ENCODE results near the gene SERHL2. TPM values are rescaled to one million over a fixed set of nuclear protein-coding genes. Genes with fewer than 3 reads are reported as not detected.
"Not testable (repeated sequence)": the region's sequence is repeated elsewhere in the genome, so short reads cannot be mapped to it uniquely, and the experiment has no call there.

SERHL2 gene
- total RNA-seq, 4 donors from 2014 or later, result 3.3 to 14.2 (median 10.8) TPM

DNA sequence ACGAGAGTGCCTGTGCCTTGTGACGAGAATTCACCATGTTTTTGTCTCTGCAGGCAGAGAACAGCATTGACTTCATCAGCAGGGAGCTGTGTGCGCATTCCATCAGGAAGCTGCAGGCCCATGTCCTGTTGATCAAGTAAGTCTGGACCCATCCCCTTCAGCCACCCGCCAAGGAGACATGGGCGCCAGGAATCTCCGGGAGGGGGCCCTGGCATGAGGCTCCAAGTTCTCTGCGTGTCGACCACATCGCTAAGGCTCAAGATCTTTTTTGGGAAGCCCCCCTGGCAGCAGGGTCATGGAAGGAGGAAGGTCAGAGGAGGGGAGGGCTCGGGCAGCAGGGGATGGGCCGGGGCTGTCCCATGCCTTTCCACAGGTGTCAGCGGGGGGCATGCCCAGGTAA is 17.3 kb downstream of the SERHL2 start:
- WGBS, 2 donors, result 79 to 93% methylated on average over 3 to 11 of the region's 12 CpGs
- H3K36me3 ChIP-seq, result peaks cover 0 to 79% (median 0%) of the 10 kb centered on the region in 3 donors
- not testable (repeated sequence) for H3K27ac ChIP-seq; H3K4me1 ChIP-seq; DNase-seq (ENCODE audit: low spot score in 2 of 2); H3K4me3 ChIP-seq; H3K27me3 ChIP-seq; H3K9me3 ChIP-seq

GRCh38 chr22:42574046-42574445 is 20.3 kb downstream of the SERHL2 start:
- not testable (repeated sequence) for H3K27ac ChIP-seq; H3K27me3 ChIP-seq; H3K9me3 ChIP-seq; DNase-seq (ENCODE audit: low spot score in 2 of 2); H3K4me1 ChIP-seq; H3K4me3 ChIP-seq
- WGBS, 2 donors, result 88 to 100% methylated on average over 1 of the region's 1 CpG
- H3K36me3 ChIP-seq, result peaks cover 0 to 90% (median 0%) of the 10 kb centered on the region in 3 donors

DNA sequence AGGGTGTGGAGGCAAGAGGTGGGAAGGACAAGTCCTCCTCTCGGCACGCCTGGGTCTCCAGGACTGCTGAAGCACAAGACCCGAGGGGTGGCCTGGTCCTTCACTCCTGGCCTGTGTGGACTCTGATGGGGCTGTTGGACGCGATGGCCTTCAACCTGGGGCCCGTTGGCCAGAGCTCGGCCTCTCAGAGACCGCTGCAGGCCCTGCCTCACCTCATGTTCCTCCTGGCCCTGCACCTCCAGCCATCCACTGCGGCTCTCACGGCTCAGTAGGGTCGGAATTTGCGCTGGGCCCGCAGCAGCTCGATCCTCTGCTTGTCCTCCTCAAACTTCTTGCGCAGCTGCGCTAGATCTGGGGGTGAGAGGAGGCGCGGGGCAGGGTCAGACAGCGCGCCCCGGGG is 20.7 kb downstream of the SERHL2 start:
- WGBS, 2 donors, result 85 to 90% methylated on average over 15 to 16 of the region's 21 CpGs
- H3K9me3 ChIP-seq; DNase-seq (ENCODE audit: low spot score in 2 of 2); H3K4me1 ChIP-seq; H3K27ac ChIP-seq; H3K27me3 ChIP-seq; H3K4me3 ChIP-seq: not testable (repeated sequence)
- peaks cover 0 to 87% (median 0%) of the 10 kb centered on the region in 3 donors for H3K36me3 ChIP-seq

- H3K9me3 ChIP-seq; DNase-seq (ENCODE audit: low spot score in 2 of 2); H3K27me3 ChIP-seq; H3K27ac ChIP-seq; H3K4me3 ChIP-seq; H3K4me1 ChIP-seq: not testable (repeated sequence)
- H3K36me3 ChIP-seq, result peaks cover 0 to 77% (median 0%) of the 10 kb centered on the region in 3 donors
- WGBS, 2 donors, result 80 to 88% methylated on average over 17 of the region's 30 CpGs
Measured at GRCh38 chr22:42575996-42576574, 22.3 kb downstream of the SERHL2 start.

- DNase-seq (ENCODE audit: low spot score in 2 of 2); H3K9me3 ChIP-seq; H3K4me3 ChIP-seq; H3K4me1 ChIP-seq; H3K27me3 ChIP-seq; H3K27ac ChIP-seq: not testable (repeated sequence)
- H3K36me3 ChIP-seq, result peaks cover 0 to 67% (median 0%) of the 10 kb centered on the region in 3 donors
- WGBS, 2 donors, result 82 to 85% methylated on average over 7 to 8 of the region's 9 CpGs
Measured at GRCh38 chr22:42577141-42577540, 23.4 kb downstream of the SERHL2 start.

DNA sequence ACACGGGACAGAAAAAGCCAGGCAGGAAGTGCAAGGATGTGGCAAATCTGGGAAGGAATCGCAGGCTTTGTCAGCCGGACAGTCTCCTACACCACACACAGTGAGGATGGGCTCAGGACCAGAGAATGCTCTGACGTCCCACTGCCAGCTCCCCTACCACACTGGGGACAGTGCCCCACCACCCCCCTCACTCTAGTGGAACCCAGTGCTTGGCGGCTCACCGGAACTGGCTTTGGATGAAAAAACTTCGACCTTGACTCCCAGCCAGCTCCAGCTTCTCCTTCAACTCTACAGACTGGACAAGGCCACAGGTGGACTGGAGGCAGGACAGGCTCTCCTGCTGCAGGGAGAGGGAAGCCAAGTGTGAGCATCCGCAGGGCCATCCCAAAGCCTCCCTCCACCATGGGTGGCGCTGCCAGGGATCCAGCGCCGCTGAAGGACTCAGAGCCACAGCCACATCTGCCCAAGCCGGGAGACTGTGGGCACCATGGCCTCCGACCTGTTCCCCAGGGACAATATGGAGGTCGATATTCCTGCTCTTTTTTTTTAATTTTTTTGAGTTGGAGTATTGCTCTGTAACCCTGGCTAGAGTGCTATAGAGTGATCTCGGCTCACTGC is 24.0 kb downstream of the SERHL2 start:
- peaks cover 0 to 62% (median 0%) of the 10 kb centered on the region in 3 donors for H3K36me3 ChIP-seq
- H3K4me1 ChIP-seq, result peaks cover 0 to 9% (median 3%) of the 10 kb centered on the region in 4 donors
- no peaks in the 10 kb centered on the region for H3K27me3 ChIP-seq
- no peak overlapping the region for H3K4me3 ChIP-seq
- DNase-seq (ENCODE audit: low spot score in 2 of 2), result no peak
- no peak overlapping the region for H3K27ac ChIP-seq
- TF ChIP-seq EP300 (IDR thresholded peaks at IDR 0.05), result no peak
- TF ChIP-seq POLR2A (IDR thresholded peaks at IDR 0.05), result no peak
- no peak for TF ChIP-seq CTCF (IDR thresholded peaks at IDR 0.05)
- no peaks in the 10 kb centered on the region for H3K9me3 ChIP-seq
- 84 to 87% methylated on average over 12 to 14 of the region's 15 CpGs for WGBS, 2 donors

GRCh38 chr22:42580040-42580439 is 26.3 kb downstream of the SERHL2 start:
- WGBS, 2 donors, result 91 to 96% methylated on average over 2 of the region's 4 CpGs
- not testable (repeated sequence) for DNase-seq (ENCODE audit: low spot score in 2 of 2); H3K27ac ChIP-seq; H3K27me3 ChIP-seq; H3K9me3 ChIP-seq; H3K4me3 ChIP-seq
- Histone ChIP-seq H3K4me1 (peaks cover 0 to 13% (median 3%) of the 10 kb centered on the region in 4 donors), H3K36me3 (peaks cover 0 to 65% (median 8%) of the 10 kb centered on the region in 3 donors)

DNA sequence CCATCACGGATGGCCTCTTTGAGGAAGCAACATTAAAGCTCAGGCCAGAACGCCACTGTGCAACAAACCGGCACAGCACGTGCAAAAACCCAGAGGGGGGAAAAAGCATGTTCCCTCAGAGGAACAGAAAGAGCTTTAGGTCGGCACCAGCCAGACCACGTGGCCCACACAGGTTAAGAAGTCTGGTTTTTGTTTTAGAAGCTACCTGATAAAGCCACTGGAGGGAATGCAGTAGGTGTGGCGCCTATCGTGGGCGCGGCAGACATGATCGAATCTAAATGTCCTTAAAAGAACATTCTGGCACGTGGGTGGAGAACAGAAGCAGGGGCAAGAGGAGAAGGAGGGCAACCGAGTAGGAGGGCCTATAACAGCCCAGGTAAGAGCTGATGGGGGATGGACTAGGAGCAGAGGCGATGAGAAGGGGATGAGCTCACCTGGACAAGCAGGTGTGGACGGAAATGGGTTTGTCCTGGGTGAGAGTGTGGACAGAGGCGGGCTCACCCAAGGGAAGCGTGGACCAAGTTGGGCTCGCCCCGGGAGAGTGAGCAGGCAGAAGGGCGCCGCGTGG is 27.5 kb downstream of the SERHL2 start:
- WGBS, 2 donors, result 1 to 3% methylated on average over 10 to 14 of the region's 22 CpGs
- Histone ChIP-seq H3K36me3 (peaks cover 3 to 68% (median 21%) of the 10 kb centered on the region in 3 donors), H3K4me3 (peak overlapping the region; percentile 52 to 91 (median 74)), H3K27ac (peak overlapping the region in 3 of 4 donors; percentile 52 to 84 (median 72)), H3K4me1 (peaks cover 0 to 13% (median 3%) of the 10 kb centered on the region in 4 donors)
- H3K9me3 ChIP-seq; DNase-seq (ENCODE audit: low spot score in 2 of 2); H3K27me3 ChIP-seq: not testable (repeated sequence)

Measured in tibial nerve (tissue), 4 donors.